Keratinocyte (primary cell): ENCODE results near the gene GOPC. TPM values are rescaled to one million over a fixed set of nuclear protein-coding genes. Genes with fewer than 3 reads are reported as not detected.

Source experiments
- DNase-seq: peaks from one replicate; pipeline ENCODE4 v3.0.0-alpha.2; 2011; ENCODE audit warnings: low read depth, missing footprints, low spot score
- FAIRE-seq: peaks from 2 replicates; lab custom pipeline; 2011; peaks lifted over from hg19 to GRCh38; lab: Jason Lieb, UNC
- H2AFZ ChIP-seq: 2 replicates; pipeline ENCODE4 v1.6.0; 2012; ENCODE audit warnings: low read length, control low read depth, inconsistent platforms; ENCODE audit not compliant: control insufficient read depth
- H3K27ac ChIP-seq: 2 replicates; pipeline ENCODE4 v1.5.1; 2011; ENCODE audit warnings: low read length; ENCODE audit not compliant: control insufficient read depth, insufficient read depth
- H3K27me3 ChIP-seq: 3 replicates; pipeline ENCODE4 v1.6.0; 2011; ENCODE audit warnings: low read length; ENCODE audit not compliant: control insufficient read depth, insufficient read depth; ENCODE audit errors: extremely low read depth
- H3K36me3 ChIP-seq, 2 experiments: 2 replicates in 1 of 2; 3 replicates in 1 of 2; pipeline ENCODE4 v1.5.1; 2011; ENCODE audit warnings: low read length in 2 of 2, mild to moderate bottlenecking in 1 of 2; ENCODE audit not compliant: control insufficient read depth in 2 of 2, insufficient read depth in 2 of 2; ENCODE audit errors: extremely low read depth in 1 of 2
- H3K4me1 ChIP-seq: 3 replicates; pipeline ENCODE4 v1.5.1; 2011; ENCODE audit warnings: low read length; ENCODE audit not compliant: control insufficient read depth, insufficient read depth; ENCODE audit errors: extremely low read depth
- H3K4me2 ChIP-seq: 3 replicates; pipeline ENCODE4 v1.6.0; 2011; ENCODE audit warnings: low read depth, low read length; ENCODE audit not compliant: control insufficient read depth, insufficient read depth; ENCODE audit errors: extremely low read depth
- H3K4me3 ChIP-seq, 3 experiments: fragments of 200-600 bp in 1 of 3; sonication (generic) in 1 of 3; 2 replicates in 2 of 3; 3 replicates in 1 of 3; pipeline ENCODE4 v1.5.1; 2011 to 2016; ENCODE audit warnings: low read length in 3 of 3, mild to moderate bottlenecking in 3 of 3, control low read depth in 2 of 3, inconsistent platforms in 1 of 3, low read depth in 1 of 3, mixed read lengths in 1 of 3, mixed run types in 1 of 3, moderate library complexity in 1 of 3; ENCODE audit not compliant: control insufficient read depth in 2 of 3, insufficient read depth in 2 of 3; ENCODE audit errors: extremely low read depth in 1 of 3
- H3K79me2 ChIP-seq: 2 replicates; pipeline ENCODE4 v1.6.0; 2012; ENCODE audit warnings: low read length; ENCODE audit not compliant: control insufficient read depth, insufficient read depth
- H3K9ac ChIP-seq: 3 replicates; pipeline ENCODE4 v1.6.0; 2011; ENCODE audit warnings: low read length; ENCODE audit not compliant: control insufficient read depth, insufficient read depth; ENCODE audit errors: extremely low read depth
- H3K9me1 ChIP-seq: 3 replicates; pipeline ENCODE4 v1.6.0; 2011; ENCODE audit warnings: low read length; ENCODE audit not compliant: control insufficient read depth, insufficient read depth; ENCODE audit errors: extremely low read depth
- H3K9me3 ChIP-seq: 2 replicates; pipeline ENCODE4 v1.5.1; 2012; ENCODE audit warnings: low read depth, low read length; ENCODE audit not compliant: control insufficient read depth
- H4K20me1 ChIP-seq: 3 replicates; pipeline ENCODE4 v1.6.0; 2011; ENCODE audit warnings: low read length; ENCODE audit not compliant: control insufficient read depth, insufficient read depth; ENCODE audit errors: extremely low read depth
- EZH2 ChIP-seq: IDR thresholded peaks from one replicate; pipeline ENCODE4 v1.6.1; 2012; ENCODE audit warnings: inconsistent platforms, mild to moderate bottlenecking, low read length, moderate library complexity
- dilution Hi-C: fragments of 300-500 bp; cut with MboI; formaldehyde crosslinking; loops from one replicate; pipeline ENCODE4 v1.7.0; 2020; ENCODE audit warnings: low sequenced_read_pairs; ENCODE audit not compliant: extremely low pct_ligation_motif_present
- polyA plus RNA-seq, 5 experiments: library from polyadenylated mRNA; depleted of rRNA in 3 of 5; stranded (reverse) in 3 of 5; stranded (forward) in 1 of 5; unstranded in 1 of 5; fragments of >200 nt; gene quantifications; 1 replicate in 1 of 5; 2 replicates in 3 of 5; 3 replicates in 1 of 5; pipeline versions ENCODE4 v1.2.1 to v1.2.3, GENCODE V29; 2011 to 2012; ENCODE audit warnings: missing spikeins in 2 of 5, low read depth in 1 of 5, low replicate concordance in 1 of 5
- TF ChIP-seq, protein P1 (sequence below), 3 experiments: IDR thresholded peaks in 1 of 3; conservative IDR thresholded peaks in 1 of 3; optimal IDR thresholded peaks in 1 of 3; 2 replicates in 2 of 3; 3 replicates in 1 of 3; pipeline versions ENCODE3 to v1.5.1; 2011; ENCODE audit warnings: low read length in 3 of 3, mild to moderate bottlenecking in 3 of 3, moderate library complexity in 2 of 3, control low read depth in 1 of 3, inconsistent platforms in 1 of 3; ENCODE audit not compliant: insufficient read depth in 2 of 3; ENCODE audit errors: extremely low read depth in 1 of 3

Gene GOPC
- polyA plus RNA-seq, 1 donor (not counting 4 experiments of a cell fraction or from before 2014, with no cell fraction given) = 33.9 TPM

DNA sequence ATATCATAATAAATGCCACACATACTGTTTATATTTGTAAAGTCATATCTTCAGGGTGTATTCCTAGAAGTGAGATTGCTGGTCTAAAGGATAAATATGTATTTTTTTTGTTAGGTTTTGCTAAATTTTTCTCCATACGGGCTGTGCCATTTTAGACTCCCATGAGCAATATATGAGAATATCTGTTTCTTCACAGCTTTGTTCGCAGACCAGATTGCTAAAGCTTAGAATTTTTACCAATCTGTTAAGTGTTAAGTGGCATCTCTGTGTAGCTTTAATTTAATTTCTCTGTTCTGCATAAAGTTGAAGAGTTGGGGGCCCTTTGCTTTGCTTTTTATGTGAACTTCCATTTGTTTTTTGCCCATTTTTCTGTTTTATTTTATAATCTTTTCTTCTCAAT is 40.7 kb upstream of the GOPC start:
- Histone ChIP-seq H3K27me3 (no peaks in the 10 kb centered on the region), H4K20me1 (no peaks in the 10 kb centered on the region), H3K4me3 (no peak overlapping the region), H3K4me2 (no peak overlapping the region), H2AFZ (no peak overlapping the region), H3K79me2 (no peaks in the 10 kb centered on the region), H3K4me1 (no peaks in the 10 kb centered on the region), H3K27ac (no peak overlapping the region), H3K9me3 (no peaks in the 10 kb centered on the region), H3K36me3 (no peaks in the 10 kb centered on the region), H3K9ac (no peak overlapping the region), H3K9me1 (no peaks in the 10 kb centered on the region)
- no peak for TF ChIP-seq EZH2
- TF ChIP-seq, protein P1, sequence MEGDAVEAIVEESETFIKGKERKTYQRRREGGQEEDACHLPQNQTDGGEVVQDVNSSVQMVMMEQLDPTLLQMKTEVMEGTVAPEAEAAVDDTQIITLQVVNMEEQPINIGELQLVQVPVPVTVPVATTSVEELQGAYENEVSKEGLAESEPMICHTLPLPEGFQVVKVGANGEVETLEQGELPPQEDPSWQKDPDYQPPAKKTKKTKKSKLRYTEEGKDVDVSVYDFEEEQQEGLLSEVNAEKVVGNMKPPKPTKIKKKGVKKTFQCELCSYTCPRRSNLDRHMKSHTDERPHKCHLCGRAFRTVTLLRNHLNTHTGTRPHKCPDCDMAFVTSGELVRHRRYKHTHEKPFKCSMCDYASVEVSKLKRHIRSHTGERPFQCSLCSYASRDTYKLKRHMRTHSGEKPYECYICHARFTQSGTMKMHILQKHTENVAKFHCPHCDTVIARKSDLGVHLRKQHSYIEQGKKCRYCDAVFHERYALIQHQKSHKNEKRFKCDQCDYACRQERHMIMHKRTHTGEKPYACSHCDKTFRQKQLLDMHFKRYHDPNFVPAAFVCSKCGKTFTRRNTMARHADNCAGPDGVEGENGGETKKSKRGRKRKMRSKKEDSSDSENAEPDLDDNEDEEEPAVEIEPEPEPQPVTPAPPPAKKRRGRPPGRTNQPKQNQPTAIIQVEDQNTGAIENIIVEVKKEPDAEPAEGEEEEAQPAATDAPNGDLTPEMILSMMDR (optimal IDR thresholded peaks at IDR 0.05 in 1 of 3, IDR thresholded peaks at IDR 0.05 in 1 of 3, conservative IDR thresholded peaks at IDR 0.05 in 1 of 3; ENCODE audit: extremely low read depth in 1 of 3, insufficient read depth in 2 of 3, low read length in 3 of 3) = no peak
- dilution Hi-C loops = no loop called here
- DNase-seq (no peak), FAIRE-seq (no peak)

DNA sequence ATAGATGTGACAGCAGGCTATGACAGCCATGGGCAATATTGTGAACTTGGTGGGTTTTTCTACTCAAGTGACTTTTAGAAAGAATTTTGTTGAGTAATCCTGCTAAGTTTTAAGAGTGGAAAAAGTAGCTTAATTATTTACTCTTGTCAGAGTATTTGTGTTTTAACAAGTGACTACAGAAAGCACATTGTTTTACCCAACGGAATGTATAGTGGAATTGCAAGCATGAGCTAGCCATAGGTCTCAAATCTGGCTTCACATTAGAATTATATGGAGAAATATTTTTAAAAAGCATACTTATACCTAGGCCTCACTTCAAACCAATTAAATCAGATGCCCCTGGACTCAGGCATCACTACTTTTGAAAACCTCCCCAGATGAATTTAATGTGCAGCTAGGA is 35.5 kb upstream of the GOPC start:
- Histone ChIP-seq H3K36me3 (no peaks in the 10 kb centered on the region), H3K79me2 (no peaks in the 10 kb centered on the region), H3K4me1 (no peaks in the 10 kb centered on the region), H3K27me3 (no peaks in the 10 kb centered on the region), H3K27ac (no peak overlapping the region), H2AFZ (no peak overlapping the region), H3K9me1 (no peaks in the 10 kb centered on the region), H3K4me2 (no peak overlapping the region), H3K4me3 (no peak overlapping the region), H3K9me3 (no peaks in the 10 kb centered on the region), H3K9ac (no peak overlapping the region), H4K20me1 (no peaks in the 10 kb centered on the region)
- no peak for DNase-seq
- TF ChIP-seq EZH2 = no peak
- TF ChIP-seq, protein P1 (optimal IDR thresholded peaks at IDR 0.05 in 1 of 3, IDR thresholded peaks at IDR 0.05 in 1 of 3, conservative IDR thresholded peaks at IDR 0.05 in 1 of 3; ENCODE audit: extremely low read depth in 1 of 3, insufficient read depth in 2 of 3, low read length in 3 of 3) = no peak
- dilution Hi-C loops = no loop called here
- FAIRE-seq = no peak
